Liver (tissue), 10 donors: ENCODE measurements around the gene NRDC. TPM values are rescaled to one million over a fixed set of nuclear protein-coding genes. Genes with fewer than 3 reads are reported as not detected.

Experiments
- DNase-seq: peaks from one replicate; pipeline ENCODE4 v3.0.0-alpha.2; 2017; ENCODE audit warnings: low spot score
- H3K27ac ChIP-seq, 2 donors: one replicate each; pipeline ENCODE4 v1.7.0; 2013; ENCODE audit warnings: inconsistent platforms in 2 of 2, low read length in 2 of 2, control low read depth in 1 of 2, low read depth in 1 of 2, mild to moderate bottlenecking in 1 of 2
- H3K27me3 ChIP-seq, 4 donors: one replicate each; pipeline versions ENCODE4 v1.6.1 to v1.7.0; 2013; ENCODE audit warnings: low read length in 3 of 4, inconsistent platforms in 1 of 4, mild to moderate bottlenecking in 1 of 4, moderate library complexity in 1 of 4; ENCODE audit not compliant: control insufficient read depth in 4 of 4, insufficient read depth in 4 of 4
- H3K36me3 ChIP-seq, 4 donors: one replicate each; pipeline versions ENCODE4 v1.6.1 to v1.7.0; 2013; ENCODE audit warnings: low read length in 3 of 4, mild to moderate bottlenecking in 3 of 4, low read depth in 1 of 4, moderate library complexity in 1 of 4; ENCODE audit not compliant: control insufficient read depth in 4 of 4, insufficient read depth in 3 of 4
- H3K4me1 ChIP-seq, 4 donors: one replicate each; pipeline versions ENCODE4 v1.6.1 to v1.7.0; 2013; ENCODE audit warnings: low read length in 3 of 4, mild to moderate bottlenecking in 3 of 4, moderate library complexity in 1 of 4; ENCODE audit not compliant: control insufficient read depth in 4 of 4, insufficient read depth in 4 of 4
- H3K4me3 ChIP-seq, 3 donors: one replicate each; pipeline versions ENCODE4 v1.6.1 to v1.7.0; 2013; ENCODE audit warnings: low read length in 3 of 3, control low read depth in 1 of 3, low read depth in 1 of 3, mild to moderate bottlenecking in 1 of 3
- H3K9ac ChIP-seq, 2 donors: one replicate each; pipeline ENCODE4 v1.7.0; 2013; ENCODE audit warnings: low read length in 2 of 2, mild to moderate bottlenecking in 2 of 2, moderate library complexity in 2 of 2, control low read depth in 1 of 2, low read depth in 1 of 2
- H3K9me3 ChIP-seq, 4 donors: one replicate each; pipeline versions ENCODE4 v1.6.1 to v1.7.0; 2013; ENCODE audit warnings: low read length in 3 of 4; ENCODE audit not compliant: control insufficient read depth in 4 of 4
- EGR1 ChIP-seq, 2 donors: IDR thresholded peaks; 2 replicates each; pipeline ENCODE4 v1.6.1; 2016 to 2018; ENCODE audit warnings: antibody characterized with exemption in 2 of 2, low read depth in 2 of 2
- FOXA1 ChIP-seq: IDR thresholded peaks from 2 replicates; pipeline ENCODE4 v1.6.1; 2016; ENCODE audit warnings: antibody characterized with exemption
- FOXA2 ChIP-seq: IDR thresholded peaks from 2 replicates; pipeline ENCODE4 v1.6.1; 2016; ENCODE audit warnings: antibody characterized with exemption
- GABPA ChIP-seq, 2 donors: IDR thresholded peaks in 1 of 2; conservative IDR thresholded peaks in 1 of 2; 2 replicates each; pipeline ENCODE4 v1.6.1; 2016; ENCODE audit warnings: antibody characterized with exemption in 2 of 2, mild to moderate bottlenecking in 1 of 2, moderate library complexity in 1 of 2
- HNF4A ChIP-seq, 2 donors: conservative IDR thresholded peaks; 2 replicates each; pipeline ENCODE4 v1.6.1; 2016; ENCODE audit warnings: antibody characterized with exemption in 2 of 2, mild to moderate bottlenecking in 2 of 2
- JUND ChIP-seq, 2 donors: IDR thresholded peaks; 2 replicates each; pipeline ENCODE4 v1.6.1; 2016; ENCODE audit warnings: antibody characterized with exemption in 2 of 2
- NR2F2 ChIP-seq: IDR thresholded peaks from 2 replicates; pipeline ENCODE4 v1.6.1; 2016; ENCODE audit warnings: antibody characterized with exemption
- RAD21 ChIP-seq, 2 donors: IDR thresholded peaks; 2 replicates each; pipeline ENCODE4 v1.6.1; 2016; ENCODE audit warnings: antibody characterized with exemption in 2 of 2, mild to moderate bottlenecking in 2 of 2
- RXRA ChIP-seq, 2 donors: IDR thresholded peaks; 2 replicates each; pipeline ENCODE4 v1.6.1; 2017 to 2018; ENCODE audit warnings: antibody characterized with exemption in 2 of 2, mild to moderate bottlenecking in 1 of 2
- SP1 ChIP-seq: IDR thresholded peaks from 2 replicates; pipeline ENCODE4 v1.6.1; 2018; ENCODE audit warnings: antibody characterized with exemption, mild to moderate bottlenecking
- YY1 ChIP-seq: IDR thresholded peaks from 2 replicates; pipeline ENCODE4 v1.6.1; 2016; ENCODE audit warnings: antibody characterized with exemption, mild to moderate bottlenecking
- ZBTB33 ChIP-seq: IDR thresholded peaks from 2 replicates; pipeline ENCODE4 v1.6.1; 2016; ENCODE audit warnings: antibody characterized with exemption
- WGBS: extraction: QIAGEN DNeasy Blood & Tissue Kit; methylation state at CpG from one replicate; pipeline ENCODE4 v1.1.7; 2013; 5-methylcytosine and 5-hydroxymethylcytosine counted together
- polyA plus RNA-seq, 2 donors: library from polyadenylated mRNA; stranded (reverse) in 1 of 2; unstranded in 1 of 2; fragments of 200-250 nt in 1 of 2; fragments of >200 nt in 1 of 2; fragmentation: Nextera tagmentation in 1 of 2; extraction: Ambion mirVana in 1 of 2; gene quantifications; one replicate each; pipeline versions ENCODE4 v1.2.1 to v1.2.3, GENCODE V29; 2013 to 2015
- small RNA-seq: library from RNA; depleted of rRNA; stranded (forward); fragments of <200 nt; gene quantifications from one replicate; pipeline ENCODE3, GENCODE V24; 2014
- total RNA-seq, 2 donors: library from RNA; depleted of rRNA; stranded (reverse); fragments of >200 nt; gene quantifications; one replicate each; pipeline ENCODE4 v1.2.3, GENCODE V29; 2014
- TF ChIP-seq, protein P1 (sequence below): IDR thresholded peaks from 2 replicates; pipeline ENCODE4 v1.6.1; 2016; ENCODE audit warnings: antibody characterized with exemption
- TF ChIP-seq, protein P2 (sequence below): IDR thresholded peaks from 2 replicates; pipeline ENCODE4 v1.6.1; 2016; ENCODE audit warnings: antibody characterized with exemption, mild to moderate bottlenecking
- TF ChIP-seq, protein P3 (sequence below): IDR thresholded peaks from 2 replicates; pipeline ENCODE4 v1.6.1; 2016; ENCODE audit warnings: antibody characterized with exemption
- donor health status: healthy.
- donor health status: healthy.
- donor health status: healthy.
- donor health status: healthy.
- donor health status: healthy.

NRDC gene
- total and polyA plus RNA-seq, 4 donors: 42.8 to 88.7 (median 72.1) TPM

DNA sequence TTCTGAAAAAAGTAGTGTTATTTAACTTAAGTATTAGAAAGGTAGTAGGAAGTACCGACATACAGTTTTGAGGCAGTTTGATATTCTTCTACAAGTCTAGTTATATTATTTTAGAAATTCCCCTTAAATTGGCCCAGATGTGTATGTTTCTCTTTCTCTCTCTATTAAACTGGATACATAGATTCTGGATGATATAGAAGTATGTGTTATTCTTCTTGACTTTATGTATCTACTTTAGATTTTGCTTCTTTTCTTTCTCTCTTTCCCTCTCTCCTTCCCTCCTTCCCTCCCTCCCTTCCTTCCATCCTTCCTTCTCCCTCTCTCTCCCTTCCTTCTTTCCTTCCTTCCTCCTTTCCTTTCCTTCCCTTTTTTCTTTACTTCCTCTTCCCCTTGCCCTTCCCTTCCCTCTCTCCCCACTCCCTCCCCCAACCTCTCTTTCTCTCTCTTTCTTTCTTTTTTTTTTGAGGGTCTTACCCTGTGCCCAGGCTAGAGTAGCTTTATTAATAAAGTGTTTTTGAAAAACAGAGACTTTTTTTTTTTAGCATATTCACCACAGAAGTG lies 137.3 kb downstream of the NRDC start (continued):
- TF ChIP-seq ZBTB33 (no peak), RXRA (IDR thresholded peaks at IDR 0.05) (no peak)
- TF ChIP-seq, protein P1, sequence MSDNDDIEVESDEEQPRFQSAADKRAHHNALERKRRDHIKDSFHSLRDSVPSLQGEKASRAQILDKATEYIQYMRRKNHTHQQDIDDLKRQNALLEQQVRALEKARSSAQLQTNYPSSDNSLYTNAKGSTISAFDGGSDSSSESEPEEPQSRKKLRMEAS: no peak

GRCh38 chr1:51740652-51741051 lies 137.9 kb downstream of the NRDC start:
- Histone ChIP-seq H3K36me3 (peaks cover 0 to 2% (median 0%) of the 10 kb centered on the region in 4 donors), H3K4me1 (peaks cover 3 to 18% (median 8%) of the 10 kb centered on the region in 4 donors), H3K27me3 (no peaks in the 10 kb centered on the region), H3K27ac (no peak overlapping the region), H3K9me3 (no peaks in the 10 kb centered on the region), H3K4me3 (no peak overlapping the region), H3K9ac (no peak overlapping the region)
- TF ChIP-seq YY1: no peak
- TF ChIP-seq FOXA2: no peak
- no peak for TF ChIP-seq SP1
- no peak for TF ChIP-seq RAD21 (IDR thresholded peaks at IDR 0.05)
- TF ChIP-seq FOXA1: no peak
- TF ChIP-seq GABPA (IDR thresholded peaks at IDR 0.05 in 1 of 2, conservative IDR thresholded peaks at IDR 0.05 in 1 of 2): no peak
- TF ChIP-seq JUND (IDR thresholded peaks at IDR 0.05): no peak
- no peak for TF ChIP-seq ZBTB33
- no peak for TF ChIP-seq HNF4A (conservative IDR thresholded peaks at IDR 0.05)
- TF ChIP-seq RXRA (IDR thresholded peaks at IDR 0.05): no peak
- TF ChIP-seq NR2F2: no peak
- TF ChIP-seq, protein P2, sequence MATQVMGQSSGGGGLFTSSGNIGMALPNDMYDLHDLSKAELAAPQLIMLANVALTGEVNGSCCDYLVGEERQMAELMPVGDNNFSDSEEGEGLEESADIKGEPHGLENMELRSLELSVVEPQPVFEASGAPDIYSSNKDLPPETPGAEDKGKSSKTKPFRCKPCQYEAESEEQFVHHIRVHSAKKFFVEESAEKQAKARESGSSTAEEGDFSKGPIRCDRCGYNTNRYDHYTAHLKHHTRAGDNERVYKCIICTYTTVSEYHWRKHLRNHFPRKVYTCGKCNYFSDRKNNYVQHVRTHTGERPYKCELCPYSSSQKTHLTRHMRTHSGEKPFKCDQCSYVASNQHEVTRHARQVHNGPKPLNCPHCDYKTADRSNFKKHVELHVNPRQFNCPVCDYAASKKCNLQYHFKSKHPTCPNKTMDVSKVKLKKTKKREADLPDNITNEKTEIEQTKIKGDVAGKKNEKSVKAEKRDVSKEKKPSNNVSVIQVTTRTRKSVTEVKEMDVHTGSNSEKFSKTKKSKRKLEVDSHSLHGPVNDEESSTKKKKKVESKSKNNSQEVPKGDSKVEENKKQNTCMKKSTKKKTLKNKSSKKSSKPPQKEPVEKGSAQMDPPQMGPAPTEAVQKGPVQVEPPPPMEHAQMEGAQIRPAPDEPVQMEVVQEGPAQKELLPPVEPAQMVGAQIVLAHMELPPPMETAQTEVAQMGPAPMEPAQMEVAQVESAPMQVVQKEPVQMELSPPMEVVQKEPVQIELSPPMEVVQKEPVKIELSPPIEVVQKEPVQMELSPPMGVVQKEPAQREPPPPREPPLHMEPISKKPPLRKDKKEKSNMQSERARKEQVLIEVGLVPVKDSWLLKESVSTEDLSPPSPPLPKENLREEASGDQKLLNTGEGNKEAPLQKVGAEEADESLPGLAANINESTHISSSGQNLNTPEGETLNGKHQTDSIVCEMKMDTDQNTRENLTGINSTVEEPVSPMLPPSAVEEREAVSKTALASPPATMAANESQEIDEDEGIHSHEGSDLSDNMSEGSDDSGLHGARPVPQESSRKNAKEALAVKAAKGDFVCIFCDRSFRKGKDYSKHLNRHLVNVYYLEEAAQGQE: no peak
- TF ChIP-seq EGR1 (IDR thresholded peaks at IDR 0.05; ENCODE audit: low read depth in 2 of 2): no peak
- TF ChIP-seq, protein P3, sequence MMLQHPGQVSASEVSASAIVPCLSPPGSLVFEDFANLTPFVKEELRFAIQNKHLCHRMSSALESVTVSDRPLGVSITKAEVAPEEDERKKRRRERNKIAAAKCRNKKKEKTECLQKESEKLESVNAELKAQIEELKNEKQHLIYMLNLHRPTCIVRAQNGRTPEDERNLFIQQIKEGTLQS: no peak
- TF ChIP-seq, protein P1: no peak
- no peak for DNase-seq
- WGBS: 76% methylated on average over 3 of the region's 3 CpGs

Small RNAs within 50 kb of the gene (small RNA-seq; reads per million reads assigned to genes)
- gene AL050343.2: not detected

Other genes with a start within 250 kb of the NRDC start
- 1 to 10 TPM in 1 of 2 donors, under 1 TPM in 1; 0.17 to 5.4 TPM for gene RAB3B, start 112.0 kb upstream of the NRDC start, total RNA-seq
- under 1 TPM; 0.22 to 0.43 TPM for gene RAB3B, start 112.0 kb upstream of the NRDC start, polyA plus RNA-seq
- gene KTI12, start 155.1 kb upstream of the NRDC start, total RNA-seq: 1 to 10 TPM; 6.0 to 7.7 TPM
- gene KTI12, start 155.1 kb upstream of the NRDC start, polyA plus RNA-seq: 1 to 10 TPM; 4.1 to 5.5 TPM
- 10 to 100 TPM; 17.5 to 22.3 TPM for gene TXNDC12, start 176.5 kb upstream of the NRDC start, total RNA-seq
- gene TXNDC12, start 176.5 kb upstream of the NRDC start, polyA plus RNA-seq: 10 to 100 TPM; 19.1 to 35.8 TPM
- 10 to 100 TPM; 17.2 to 19.7 TPM for gene BTF3L4, start 177.6 kb upstream of the NRDC start, total RNA-seq
- gene BTF3L4, start 177.6 kb upstream of the NRDC start, polyA plus RNA-seq: 10 to 100 TPM; 13.4 to 33.3 TPM